Measurements from ENCODE around the gene HOXA10. TPM values are rescaled to one million over a fixed set of nuclear protein-coding genes. Genes with fewer than 3 reads are reported as not detected.
A peak's percentile ranks its signal among the peaks of the same experiment; 100 is the strongest.

The HOXA10 gene
- total RNA-seq, 6 experiments from 2014 or later = 38.9 to 43.5 (median 41.1) TPM

- H3K27ac Mint-ChIP-seq = peak overlapping the region; percentile 99
- peaks cover 7% of the 10 kb centered on the region for H3K27me3 Mint-ChIP-seq (ENCODE audit: insufficient read depth)
- peak overlapping the region; percentile 96 for H3K4me3 Mint-ChIP-seq
- no peak for TF ChIP-seq CTCF (IDR thresholded peaks at IDR 0.05)
- peaks cover 4% of the 10 kb centered on the region for H3K4me1 Mint-ChIP-seq (ENCODE audit: low read depth)
- peaks cover 33% of the 10 kb centered on the region for H3K36me3 Mint-ChIP-seq (ENCODE audit: low read depth)
- no peaks in the 10 kb centered on the region for H3K9me3 Mint-ChIP-seq
- DNase-seq = no peak
Observed at GRCh38 chr7:27161721-27162560, 12.2 kb downstream of the HOXA10 start.

GRCh38 chr7:27161214-27161720 lies 12.9 kb downstream of the HOXA10 start:
- peaks cover 8% of the 10 kb centered on the region for H3K27me3 Mint-ChIP-seq (ENCODE audit: insufficient read depth)

GRCh38 chr7:27160546-27161213 lies 13.4 kb downstream of the HOXA10 start:
- Mint-ChIP-seq H3K4me3 (peak overlapping the region; percentile 86), H3K36me3 (ENCODE audit: low read depth) (peaks cover 31% of the 10 kb centered on the region), H3K4me1 (ENCODE audit: low read depth) (peaks cover 2% of the 10 kb centered on the region), H3K27me3 (ENCODE audit: insufficient read depth) (peaks cover 10% of the 10 kb centered on the region), H3K9me3 (no peaks in the 10 kb centered on the region), H3K27ac (peak overlapping the region; percentile 81)
- DNase-seq = peak; percentile 71
- TF ChIP-seq CTCF (IDR thresholded peaks at IDR 0.05) = peak; percentile 100

More at GRCh38 chr7:27161214-27161720, 12.9 kb downstream of the HOXA10 start:
- no peaks in the 10 kb centered on the region; the same call in 1 of the 2 replicates for H3K4me1 Mint-ChIP-seq (ENCODE audit: low read depth)
- H3K4me3 Mint-ChIP-seq = peak overlapping the region; percentile 86
- no peaks in the 10 kb centered on the region for H3K9me3 Mint-ChIP-seq
- TF ChIP-seq CTCF (IDR thresholded peaks at IDR 0.05) = peak; percentile 60
- DNase-seq = no peak
- H3K36me3 Mint-ChIP-seq (ENCODE audit: low read depth) = peaks cover 31% of the 10 kb centered on the region
- H3K27ac Mint-ChIP-seq = peak overlapping the region; percentile 81

GRCh38 chr7:27160145-27160545 lies 14.0 kb downstream of the HOXA10 start:
- no peak for TF ChIP-seq CTCF (IDR thresholded peaks at IDR 0.05)
- H3K4me3 Mint-ChIP-seq = no peak overlapping the region

GRCh38 chr7:27159266-27160144 lies 14.6 kb downstream of the HOXA10 start:
- Mint-ChIP-seq H3K27ac (no peak overlapping the region), H3K27me3 (ENCODE audit: insufficient read depth) (peaks cover 13% of the 10 kb centered on the region), H3K9me3 (no peaks in the 10 kb centered on the region), H3K4me3 (no peak overlapping the region; the same call in 1 of the 2 replicates), H3K4me1 (ENCODE audit: low read depth) (peaks cover 13% of the 10 kb centered on the region), H3K36me3 (ENCODE audit: low read depth) (peaks cover 31% of the 10 kb centered on the region)
- no peak for TF ChIP-seq CTCF (IDR thresholded peaks at IDR 0.05)
- DNase-seq = no peak

More at GRCh38 chr7:27160145-27160545, 14.0 kb downstream of the HOXA10 start:
- H3K27ac Mint-ChIP-seq = no peak overlapping the region
- DNase-seq = no peak
- peaks cover 31% of the 10 kb centered on the region for H3K36me3 Mint-ChIP-seq (ENCODE audit: low read depth)
- peaks cover 13% of the 10 kb centered on the region for H3K27me3 Mint-ChIP-seq (ENCODE audit: insufficient read depth)
- no peaks in the 10 kb centered on the region for H3K9me3 Mint-ChIP-seq
- peaks cover 7% of the 10 kb centered on the region for H3K4me1 Mint-ChIP-seq (ENCODE audit: low read depth)

Measured in HFFc6 (cell line).